Activated B cell treated with CpG ODN at 0.5 μM for 24 hours (primary cell): ENCODE data around the gene C16orf74. TPM values are rescaled to one million over a fixed set of nuclear protein-coding genes. Genes with fewer than 3 reads are reported as not detected.

Experiments used
- ATAC-seq: fragments of 200-7000 bp; cut with Tn5 transposase; one replicate; pipeline ENCODE4 v1.10.0; 2021; ENCODE audit warnings: low read depth, mild to moderate bottlenecking, moderate library complexity
- CTCF ChIA-PET: fragments of 350-600 bp; sonication (Branson Sonifier 250); formaldehyde crosslinking; loops from one replicate; lab custom pipeline; 2021; ENCODE audit warnings: antibody characterized with exemption; lab: Charles Lee
- POLR2A ChIA-PET: fragments of 350-600 bp; sonication (Branson Sonifier 250); formaldehyde crosslinking; loops from one replicate; lab custom pipeline; 2021; ENCODE audit warnings: antibody characterized with exemption; lab: Charles Lee
- DNase-seq: peaks from one replicate; pipeline ENCODE4 v3.0.0; 2022
- H3K27ac Mint-ChIP-seq: one replicate; pipeline ENCODE4 v1.8.0; 2020; ENCODE audit warnings: mixed read lengths
- H3K27me3 Mint-ChIP-seq: one replicate; pipeline ENCODE4 v1.8.0; 2021; ENCODE audit warnings: mixed read lengths
- H3K36me3 Mint-ChIP-seq: one replicate; pipeline ENCODE4 v1.8.0; 2021; ENCODE audit warnings: low read depth, mixed read lengths
- H3K4me1 Mint-ChIP-seq: one replicate; pipeline ENCODE4 v1.8.0; 2021; ENCODE audit warnings: mixed read lengths
- H3K4me3 Mint-ChIP-seq: one replicate; pipeline ENCODE4 v1.8.0; 2020; ENCODE audit warnings: mild to moderate bottlenecking, mixed read lengths
- H3K9me3 Mint-ChIP-seq: one replicate; pipeline ENCODE4 v1.8.0; 2020; ENCODE audit warnings: mixed read lengths
- CTCF ChIP-seq: fragments of 200-600 bp; IDR thresholded peaks from one replicate; pipeline ENCODE4 v1.8.0; 2022; ENCODE audit warnings: antibody characterized with exemption, mild to moderate bottlenecking
- intact Hi-C: fragments of 100-400 bp; cut with micrococcal nuclease; formaldehyde crosslinking; loops from one replicate; pipeline ENCODE4 v1.15.1; 2024
- total RNA-seq: library from RNA; stranded (reverse); gene quantifications from 2 replicates; pipeline ENCODE4 v1.2.3, GENCODE V29; 2022

C16orf74 gene
- total RNA-seq, 1 donor from 2014 or later = 18.3 TPM

GRCh38 chr16:85680352-85680944, 70.4 kb downstream of the C16orf74 start:
- intact Hi-C loops = loop anchor here (1.0 kb wide), 1 partner anchor 9 kb away; no protein-coding TSS in a partner anchor
- peak overlapping the region; percentile 59 for H3K27ac Mint-ChIP-seq
- peak overlapping the region; percentile 47 for H3K4me3 Mint-ChIP-seq
- ATAC-seq (peak; percentile 90), DNase-seq (no peak)
- peaks cover 18% of the 10 kb centered on the region for H3K4me1 Mint-ChIP-seq
- no peaks in the 10 kb centered on the region for H3K27me3 Mint-ChIP-seq
- peaks cover 5% of the 10 kb centered on the region for H3K36me3 Mint-ChIP-seq
- no peak for TF ChIP-seq CTCF
- CTCF ChIA-PET = no interaction called here
- POLR2A ChIA-PET = interaction anchor here (1.0 to 1.6 kb wide), 3 partner anchors 10 to 120 kb away, joined by 3 read pairs; no protein-coding TSS in a partner anchor
- no peaks in the 10 kb centered on the region for H3K9me3 Mint-ChIP-seq

- ChIA-PET POLR2A (interaction anchor here (1.0 to 1.6 kb wide), 3 partner anchors 11 to 120 kb away, joined by 3 read pairs; no protein-coding TSS in a partner anchor), CTCF (interaction anchor here (1.3 kb wide), 1 partner anchor 64 kb away, joined by 3 read pairs; no protein-coding TSS in a partner anchor)
- Mint-ChIP-seq H3K9me3 (no peaks in the 10 kb centered on the region), H3K27ac (peak overlapping the region; percentile 6), H3K27me3 (no peaks in the 10 kb centered on the region), H3K4me1 (peaks cover 14% of the 10 kb centered on the region), H3K4me3 (no peak overlapping the region), H3K36me3 (peaks cover 10% of the 10 kb centered on the region)
- DNase-seq (no peak), ATAC-seq (no peak)
- TF ChIP-seq CTCF = no peak
- intact Hi-C loops = loop anchor here (1.0 kb wide), 1 partner anchor 9 kb away; no protein-coding TSS in a partner anchor
These were observed 71.0 kb downstream of the C16orf74 start for GRCh38 chr16:85679870-85680269.

GRCh38 chr16:85678821-85679220, 72.1 kb downstream of the C16orf74 start:
- ChIA-PET POLR2A (no interaction called here), CTCF (interaction anchor here (1.3 kb wide), 1 partner anchor 63 kb away, joined by 3 read pairs; no protein-coding TSS in a partner anchor)
- H3K36me3 Mint-ChIP-seq = peaks cover 21% of the 10 kb centered on the region
- no peaks in the 10 kb centered on the region for H3K9me3 Mint-ChIP-seq
- peaks cover 14% of the 10 kb centered on the region for H3K4me1 Mint-ChIP-seq
- intact Hi-C loops = no loop called here
- no peaks in the 10 kb centered on the region for H3K27me3 Mint-ChIP-seq
- no peak overlapping the region for H3K4me3 Mint-ChIP-seq
- DNase-seq (no peak), ATAC-seq (no peak)
- no peak overlapping the region for H3K27ac Mint-ChIP-seq
- TF ChIP-seq CTCF = no peak

- no peak overlapping the region for H3K4me3 Mint-ChIP-seq
- H3K27me3 Mint-ChIP-seq = no peaks in the 10 kb centered on the region
- DNase-seq (no peak), ATAC-seq (no peak)
- H3K27ac Mint-ChIP-seq = no peak overlapping the region
- CTCF ChIA-PET = interaction anchor here (1.2 to 5.5 kb wide), 2 partner anchors 18 to 82 kb away, joined by 3 to 42 read pairs; no protein-coding TSS in a partner anchor
- no peak for TF ChIP-seq CTCF
- POLR2A ChIA-PET = no interaction called here
- intact Hi-C loops = no loop called here
- peaks cover 14% of the 10 kb centered on the region for H3K4me1 Mint-ChIP-seq
- H3K36me3 Mint-ChIP-seq = peaks cover 28% of the 10 kb centered on the region
- H3K9me3 Mint-ChIP-seq = no peaks in the 10 kb centered on the region
These were observed 72.9 kb downstream of the C16orf74 start for GRCh38 chr16:85678016-85678415.

- peaks cover 14% of the 10 kb centered on the region for H3K4me1 Mint-ChIP-seq
- no peak overlapping the region for H3K4me3 Mint-ChIP-seq
- peaks cover 33% of the 10 kb centered on the region for H3K36me3 Mint-ChIP-seq
- intact Hi-C loops = no loop called here
- ATAC-seq (no peak), DNase-seq (no peak)
- no peaks in the 10 kb centered on the region for H3K27me3 Mint-ChIP-seq
- no peak overlapping the region for H3K27ac Mint-ChIP-seq
- no peaks in the 10 kb centered on the region for H3K9me3 Mint-ChIP-seq
- ChIA-PET POLR2A (interaction anchor here (0.6 kb wide), 1 partner anchor 108 kb away, joined by 3 read pairs; no protein-coding TSS in a partner anchor), CTCF (interaction anchor here (0.7 to 5.5 kb wide), 4 partner anchors 17 to 83 kb away, joined by 3 to 42 read pairs (median 7); no protein-coding TSS in a partner anchor)
- TF ChIP-seq CTCF = no peak
These were observed 73.4 kb downstream of the C16orf74 start for GRCh38 chr16:85677383-85677967.
